GM18526 (cell line): ENCODE measurements around the gene HIP1R.

Experiments used
- POLR2A ChIP-seq: IDR thresholded peaks from 3 replicates; pipeline ENCODE4 v1.6.1; 2011; ENCODE audit not compliant: insufficient read length; ENCODE audit errors: extremely low read depth

Gene HIP1R

GRCh38 chr12:122842505-122843405 is 7.5 kb downstream of the HIP1R start:
- no peak for TF ChIP-seq POLR2A

- TF ChIP-seq POLR2A = no peak
Measured at GRCh38 chr12:122843455-122843854, 8.2 kb downstream of the HIP1R start.

- no peak for TF ChIP-seq POLR2A
Measured at GRCh38 chr12:122844366-122844971, 9.2 kb downstream of the HIP1R start.

- TF ChIP-seq POLR2A = no peak
Measured at GRCh38 chr12:122845041-122845864, 10.0 kb downstream of the HIP1R start.

- no peak for TF ChIP-seq POLR2A
Measured at GRCh38 chr12:122845865-122846621, 10.8 kb downstream of the HIP1R start.

DNA sequence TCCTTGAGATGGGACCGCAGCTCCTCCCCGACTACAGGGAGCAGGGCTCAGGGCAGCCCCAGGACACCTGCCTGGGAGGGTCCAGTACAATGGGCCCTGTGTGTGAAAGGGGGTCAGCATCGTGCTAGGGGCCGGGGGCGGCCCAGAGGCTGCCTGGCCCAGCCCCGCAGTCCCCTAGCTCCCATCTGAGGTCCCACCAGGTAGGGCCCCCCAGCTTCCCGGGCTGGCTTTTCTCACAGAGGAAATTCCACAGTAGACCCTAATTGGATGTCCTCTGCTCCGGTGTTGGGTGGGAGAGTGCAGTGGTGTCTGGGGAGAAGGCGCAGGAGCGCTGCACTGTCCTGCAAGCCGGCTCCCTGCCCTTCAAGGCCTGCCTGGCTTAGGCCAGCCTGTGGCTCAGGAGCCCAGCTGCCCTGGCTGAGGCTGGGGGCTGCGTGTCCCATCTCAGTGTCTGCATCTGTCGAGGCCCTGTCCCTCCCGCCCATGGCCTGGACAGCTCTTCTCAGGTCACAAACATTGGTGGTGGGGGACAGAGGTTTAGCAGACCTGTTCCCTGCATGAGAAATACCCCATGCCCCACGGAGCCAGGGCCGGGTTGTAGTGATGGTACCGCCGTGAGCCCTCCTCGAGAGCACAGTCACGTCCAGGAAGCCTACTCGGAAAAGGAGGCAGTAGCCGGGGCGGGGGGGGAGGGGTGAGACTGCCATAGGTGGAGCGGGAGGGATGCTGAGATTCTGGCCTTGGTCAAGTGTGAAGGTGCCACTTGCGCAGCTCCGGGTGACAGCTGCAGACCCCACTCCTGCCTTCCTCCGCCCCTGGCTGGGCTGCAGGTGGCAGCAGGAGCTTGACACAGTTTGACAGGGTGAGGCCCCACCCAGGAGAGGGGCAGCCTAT is 11.6 kb downstream of the HIP1R start:
- no peak for TF ChIP-seq POLR2A

- TF ChIP-seq POLR2A = no peak
Measured at GRCh38 chr12:122847516-122847836, 12.2 kb downstream of the HIP1R start.

DNA sequence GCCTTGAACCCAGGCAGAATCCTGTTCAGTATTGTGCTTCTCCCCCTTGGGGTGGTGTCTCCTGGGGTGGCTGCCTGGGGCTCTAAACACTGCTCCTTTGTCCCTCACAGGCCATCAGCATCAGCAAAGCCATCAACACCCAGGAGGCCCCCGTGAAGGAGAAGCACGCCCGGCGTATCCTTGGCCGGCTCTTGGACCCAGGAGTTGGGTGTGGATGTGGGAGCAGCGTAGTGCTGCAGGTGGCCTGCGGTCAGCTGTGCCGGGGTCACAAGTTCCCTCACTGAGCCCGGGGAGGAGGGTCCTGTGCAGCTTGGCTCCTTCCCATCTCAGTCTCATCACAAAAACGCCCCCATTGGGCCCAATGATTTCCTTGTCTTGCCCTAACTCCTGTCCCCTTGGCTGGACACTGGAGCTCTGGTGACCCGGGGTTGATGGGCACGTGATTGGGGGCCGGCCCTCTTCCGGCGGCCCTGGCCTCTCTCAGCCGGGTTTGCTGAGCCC is 12.7 kb downstream of the HIP1R start:
- TF ChIP-seq POLR2A = no peak

- TF ChIP-seq POLR2A = no peak
Measured at GRCh38 chr12:122848471-122849351, 13.5 kb downstream of the HIP1R start.

- no peak for TF ChIP-seq POLR2A
Measured at GRCh38 chr12:122849352-122850047, 14.2 kb downstream of the HIP1R start.

DNA sequence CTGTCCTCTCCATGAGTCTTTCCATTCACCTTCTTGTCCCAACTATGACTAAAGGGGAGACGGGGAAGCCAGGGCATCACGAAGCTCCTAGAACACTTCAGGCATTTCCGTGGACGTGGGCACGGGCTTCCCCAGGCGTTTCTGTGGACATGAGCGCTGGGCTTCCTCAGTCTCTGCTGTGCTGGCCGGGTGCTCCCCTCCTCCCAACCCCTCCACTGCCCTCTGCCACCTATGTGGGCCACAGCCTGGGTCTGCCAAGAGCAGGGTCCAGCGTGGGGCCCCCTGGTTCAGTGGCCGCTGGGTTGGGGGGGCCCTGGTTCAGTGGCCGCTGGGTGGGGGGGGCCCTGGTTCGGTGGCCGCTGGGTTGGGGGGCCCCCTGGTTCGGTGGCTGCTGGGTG is 14.8 kb downstream of the HIP1R start:
- no peak for TF ChIP-seq POLR2A

DNA sequence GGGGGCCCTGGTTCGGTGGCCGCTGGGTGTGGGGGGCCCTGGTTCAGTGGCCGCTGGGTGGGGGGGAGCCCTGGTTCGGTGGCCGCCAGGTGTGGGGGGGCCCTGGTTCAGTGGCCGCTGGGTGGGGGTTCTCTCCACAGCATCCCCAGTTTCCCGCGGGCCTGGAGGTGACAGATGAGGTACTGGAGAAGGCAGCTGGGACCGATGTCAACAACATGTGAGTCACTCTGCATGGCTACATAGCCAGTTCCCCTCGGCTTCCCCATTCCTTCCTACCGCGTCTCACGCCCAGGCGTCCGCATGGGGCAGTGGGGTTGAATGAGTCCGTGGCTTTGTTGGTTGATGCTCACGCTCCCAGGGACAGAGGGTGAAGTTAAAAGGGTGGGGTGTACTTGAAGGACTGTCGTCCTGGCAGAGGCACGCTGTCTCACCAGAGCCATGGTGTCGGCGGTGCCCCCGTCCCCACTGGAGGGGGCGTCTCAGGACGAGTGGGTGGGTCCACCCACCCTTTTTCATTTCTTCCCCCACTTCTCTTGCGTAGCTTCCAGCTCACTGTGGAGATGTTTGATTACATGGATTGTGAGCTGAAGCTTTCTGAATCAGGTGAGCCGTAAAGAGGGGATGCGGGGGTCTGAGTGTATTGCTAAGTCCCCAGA is 15.6 kb downstream of the HIP1R start:
- TF ChIP-seq POLR2A = no peak

DNA sequence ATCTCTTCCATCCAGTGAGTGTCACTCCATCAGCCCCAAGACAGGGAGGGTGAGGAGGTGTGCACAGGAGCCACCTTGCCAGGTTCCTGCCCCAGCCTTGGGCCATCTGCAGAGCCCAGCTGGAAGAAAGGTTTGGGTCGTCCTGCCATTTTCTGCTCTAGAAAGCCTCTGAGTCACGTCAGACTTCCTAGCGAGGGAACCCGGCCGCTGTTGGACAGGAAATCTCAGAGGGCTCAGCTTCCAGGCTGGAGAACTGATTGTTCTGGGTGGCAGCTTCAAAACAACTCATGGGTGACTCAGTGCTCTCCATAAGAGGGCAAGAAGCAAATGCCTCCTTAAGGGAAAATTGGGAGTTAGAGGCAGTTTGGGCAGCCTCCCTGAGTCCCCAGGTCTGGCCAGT is 16.6 kb downstream of the HIP1R start:
- no peak for TF ChIP-seq POLR2A
